Measurements from ENCODE around the gene FIGN.
A peak's percentile ranks its signal among the peaks of the same experiment; 100 is the strongest.

Gene FIGN, protein sequence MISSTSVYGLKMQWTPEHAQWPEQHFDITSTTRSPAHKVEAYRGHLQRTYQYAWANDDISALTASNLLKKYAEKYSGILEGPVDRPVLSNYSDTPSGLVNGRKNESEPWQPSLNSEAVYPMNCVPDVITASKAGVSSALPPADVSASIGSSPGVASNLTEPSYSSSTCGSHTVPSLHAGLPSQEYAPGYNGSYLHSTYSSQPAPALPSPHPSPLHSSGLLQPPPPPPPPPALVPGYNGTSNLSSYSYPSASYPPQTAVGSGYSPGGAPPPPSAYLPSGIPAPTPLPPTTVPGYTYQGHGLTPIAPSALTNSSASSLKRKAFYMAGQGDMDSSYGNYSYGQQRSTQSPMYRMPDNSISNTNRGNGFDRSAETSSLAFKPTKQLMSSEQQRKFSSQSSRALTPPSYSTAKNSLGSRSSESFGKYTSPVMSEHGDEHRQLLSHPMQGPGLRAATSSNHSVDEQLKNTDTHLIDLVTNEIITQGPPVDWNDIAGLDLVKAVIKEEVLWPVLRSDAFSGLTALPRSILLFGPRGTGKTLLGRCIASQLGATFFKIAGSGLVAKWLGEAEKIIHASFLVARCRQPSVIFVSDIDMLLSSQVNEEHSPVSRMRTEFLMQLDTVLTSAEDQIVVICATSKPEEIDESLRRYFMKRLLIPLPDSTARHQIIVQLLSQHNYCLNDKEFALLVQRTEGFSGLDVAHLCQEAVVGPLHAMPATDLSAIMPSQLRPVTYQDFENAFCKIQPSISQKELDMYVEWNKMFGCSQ

DNA sequence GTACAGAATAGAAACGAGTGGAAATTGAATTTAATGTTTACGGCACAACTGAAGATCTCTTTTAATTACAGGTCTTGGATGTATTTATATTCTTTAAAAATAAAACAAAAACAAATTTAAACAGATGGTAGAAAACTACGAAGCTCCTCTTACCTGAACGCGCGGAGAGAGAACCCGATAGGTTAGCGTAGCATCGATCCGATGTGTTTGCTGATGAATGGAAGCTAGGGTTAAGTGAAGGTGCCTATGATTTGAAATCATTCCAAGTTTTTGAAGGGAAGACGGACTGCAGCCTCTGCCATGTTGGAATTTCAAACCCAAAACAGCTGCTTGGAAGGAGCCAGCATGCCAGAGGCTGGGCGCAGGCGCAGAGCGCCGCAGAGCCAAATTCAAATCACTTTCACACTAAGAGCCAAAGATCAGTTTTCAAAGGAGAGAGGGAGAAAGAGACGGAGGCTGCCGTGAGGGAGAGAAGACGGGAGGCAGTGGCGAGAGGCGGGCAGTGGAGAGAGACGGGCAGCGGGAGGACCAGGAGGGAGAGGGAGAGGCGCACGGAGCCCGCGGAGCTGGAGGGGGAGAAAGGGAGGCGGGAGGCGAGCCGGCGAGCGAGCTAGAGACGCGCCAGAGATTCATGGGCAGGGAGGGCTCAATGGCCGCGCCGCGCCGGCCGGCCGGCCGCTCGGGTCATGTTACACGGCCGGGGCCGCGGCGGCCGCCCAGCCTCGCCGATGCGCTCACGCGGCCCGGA is at the start of gene FIGN:
Gene FIGN, minus strand, starts transcription at position 324 of the 748 bp plus-strand sequence. CDS start 1,081 bp downstream, outside the sequence.
- no peaks in the 10 kb centered on the region for H3K36me3 ChIP-seq (ENCODE audit: insufficient read depth, insufficient read length, low read length)
- TF ChIP-seq SUZ12 (IDR thresholded peaks at IDR 0.05; ENCODE audit: extremely low read depth, insufficient read depth, insufficient read length) (no peak), ZNF274 (IDR thresholded peaks at IDR 0.05; ENCODE audit: low read depth, low read length) (no peak), YY1 (IDR thresholded peaks at IDR 0.05; ENCODE audit: insufficient read depth, insufficient read length) (peak; percentile 35)
- H3K4me3 ChIP-seq (ENCODE audit: insufficient read length, low read depth) = peak within 1 kb of the TSS; percentile 48
- H3K27me3 ChIP-seq (ENCODE audit: insufficient read depth, insufficient read length) = no peaks in the 10 kb centered on the region
- DNase-seq (ENCODE audit: low read depth, low spot score) = peak; percentile 69
- no peaks in the 10 kb centered on the region for H3K4me1 ChIP-seq (ENCODE audit: insufficient read depth, insufficient read length)
- peak within 1 kb of the TSS; percentile 95 for H3K9ac ChIP-seq (ENCODE audit: insufficient read length, low read depth)
- H3K9me3 ChIP-seq (ENCODE audit: insufficient read depth, low read length) = no peaks in the 10 kb centered on the region

DNA sequence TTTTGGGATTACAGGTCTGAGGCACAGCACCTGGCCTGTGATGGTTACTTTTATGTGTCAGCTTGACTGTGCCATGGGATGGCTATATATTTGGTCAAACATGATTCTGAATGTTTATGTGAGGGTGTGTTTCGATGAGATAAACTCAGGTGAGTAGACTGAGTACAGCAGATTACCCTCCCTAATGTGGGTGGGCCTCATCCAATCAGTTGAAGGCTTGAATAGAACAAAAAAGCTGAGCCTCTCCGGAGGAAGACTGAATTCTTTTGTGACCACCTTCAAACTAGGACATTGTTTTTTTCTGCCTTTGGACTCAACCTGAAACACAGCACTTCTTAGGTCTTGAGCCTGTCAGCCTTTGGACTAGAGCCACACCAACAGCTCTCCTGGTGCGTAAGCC is 49.4 kb upstream of the FIGN start:
- Histone ChIP-seq H3K9me3 (ENCODE audit: insufficient read depth, low read length) (no peaks in the 10 kb centered on the region), H3K27me3 (ENCODE audit: insufficient read depth, insufficient read length) (no peaks in the 10 kb centered on the region), H3K4me3 (ENCODE audit: insufficient read length, low read depth) (no peak overlapping the region), H3K36me3 (ENCODE audit: insufficient read depth, insufficient read length, low read length) (no peaks in the 10 kb centered on the region), H3K4me1 (ENCODE audit: insufficient read depth, insufficient read length) (no peaks in the 10 kb centered on the region), H3K9ac (ENCODE audit: insufficient read length, low read depth) (no peak overlapping the region)
- DNase-seq (ENCODE audit: low read depth, low spot score) = no peak
- TF ChIP-seq YY1 (IDR thresholded peaks at IDR 0.05; ENCODE audit: insufficient read depth, insufficient read length) (no peak), ZNF274 (IDR thresholded peaks at IDR 0.05; ENCODE audit: low read depth, low read length) (no peak), SUZ12 (IDR thresholded peaks at IDR 0.05; ENCODE audit: extremely low read depth, insufficient read depth, insufficient read length) (no peak)

DNA sequence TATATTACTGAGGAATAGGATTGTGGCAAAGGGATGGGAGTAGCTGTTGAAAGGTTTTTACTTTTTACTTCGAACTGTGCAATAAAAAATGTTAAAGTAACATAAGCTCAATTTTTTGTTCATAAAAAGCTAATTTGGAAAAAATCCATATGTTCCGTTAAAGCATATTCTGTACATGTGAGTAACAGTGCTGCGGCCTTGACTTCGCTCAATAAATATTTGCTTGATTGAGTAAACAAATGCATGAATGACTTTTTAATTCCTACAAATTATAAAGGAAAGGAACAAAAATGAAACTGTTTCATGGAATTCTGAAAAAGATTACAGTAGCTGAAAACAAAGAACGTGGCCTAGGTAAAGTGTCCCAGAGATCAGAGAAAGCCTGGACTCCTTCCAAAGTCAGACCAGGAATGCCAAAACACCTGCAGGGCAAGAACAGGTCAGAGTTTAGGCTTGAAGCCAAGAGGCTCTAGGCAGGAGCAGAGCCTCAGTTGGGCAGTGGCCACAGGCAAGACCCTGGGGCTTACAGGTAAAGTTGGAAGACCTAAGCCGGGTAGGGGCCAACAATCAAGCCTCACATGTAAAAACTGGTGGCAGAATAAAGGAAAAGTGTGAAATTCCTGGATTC is 44.3 kb upstream of the FIGN start:
- no peak for DNase-seq (ENCODE audit: low read depth, low spot score)
- H3K4me3 ChIP-seq (ENCODE audit: insufficient read length, low read depth) = no peak overlapping the region
- H3K27me3 ChIP-seq (ENCODE audit: insufficient read depth, insufficient read length) = no peaks in the 10 kb centered on the region
- no peak overlapping the region for H3K9ac ChIP-seq (ENCODE audit: insufficient read length, low read depth)
- TF ChIP-seq YY1 (IDR thresholded peaks at IDR 0.05; ENCODE audit: insufficient read depth, insufficient read length) (no peak), SUZ12 (IDR thresholded peaks at IDR 0.05; ENCODE audit: extremely low read depth, insufficient read depth, insufficient read length) (no peak), ZNF274 (IDR thresholded peaks at IDR 0.05; ENCODE audit: low read depth, low read length) (no peak)
- no peaks in the 10 kb centered on the region for H3K4me1 ChIP-seq (ENCODE audit: insufficient read depth, insufficient read length)
- H3K36me3 ChIP-seq (ENCODE audit: insufficient read depth, insufficient read length, low read length) = no peaks in the 10 kb centered on the region
- no peaks in the 10 kb centered on the region for H3K9me3 ChIP-seq (ENCODE audit: insufficient read depth, low read length)

DNA sequence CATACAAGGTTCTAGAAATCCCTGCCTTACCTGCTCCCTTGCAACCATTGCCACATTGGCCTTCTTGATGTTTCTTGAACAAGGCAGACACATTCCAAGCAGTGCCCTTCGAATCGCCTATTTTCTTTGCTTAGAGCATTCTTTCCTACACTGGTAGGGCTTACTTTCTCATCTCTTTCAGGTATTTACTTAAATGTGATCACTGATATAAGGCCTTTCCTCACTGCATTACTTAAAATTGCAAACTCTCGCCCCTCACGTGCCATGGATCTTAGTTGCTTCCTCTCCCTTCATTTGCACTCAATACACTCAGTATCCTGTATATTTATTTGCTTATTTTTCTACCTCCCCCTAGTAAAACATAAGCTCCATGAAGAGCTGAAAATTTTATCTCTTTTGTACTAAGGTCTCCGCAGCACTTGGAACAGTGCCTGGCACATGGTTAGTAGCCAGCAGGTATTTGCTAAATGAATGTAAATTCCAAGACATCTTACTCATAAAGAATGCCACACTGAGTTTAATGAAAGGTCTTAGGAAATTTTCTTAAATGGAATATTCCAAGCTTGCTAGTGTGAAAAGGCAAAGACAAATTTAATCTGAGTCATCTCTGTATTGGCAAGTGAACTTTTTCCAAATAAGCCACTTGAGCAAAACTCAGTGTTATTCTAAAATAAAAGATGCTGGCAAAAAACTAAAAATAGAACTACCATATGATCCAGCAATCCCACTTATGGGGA is 42.4 kb upstream of the FIGN start:
- no peak for TF ChIP-seq YY1 (IDR thresholded peaks at IDR 0.05; ENCODE audit: insufficient read depth, insufficient read length)
- TF ChIP-seq SUZ12 (IDR thresholded peaks at IDR 0.05; ENCODE audit: extremely low read depth, insufficient read depth, insufficient read length) = no peak
- TF ChIP-seq ZNF274 (IDR thresholded peaks at IDR 0.05; ENCODE audit: low read depth, low read length) = no peak
- no peaks in the 10 kb centered on the region for H3K9me3 ChIP-seq (ENCODE audit: insufficient read depth, low read length)
- H3K4me1 ChIP-seq (ENCODE audit: insufficient read depth, insufficient read length) = no peaks in the 10 kb centered on the region
- H3K9ac ChIP-seq (ENCODE audit: insufficient read length, low read depth) = no peak overlapping the region
- H3K27me3 ChIP-seq (ENCODE audit: insufficient read depth, insufficient read length) = no peaks in the 10 kb centered on the region
- H3K4me3 ChIP-seq (ENCODE audit: insufficient read length, low read depth) = no peak overlapping the region
- H3K36me3 ChIP-seq (ENCODE audit: insufficient read depth, insufficient read length, low read length) = no peaks in the 10 kb centered on the region
- no peak for DNase-seq (ENCODE audit: low read depth, low spot score)

DNA sequence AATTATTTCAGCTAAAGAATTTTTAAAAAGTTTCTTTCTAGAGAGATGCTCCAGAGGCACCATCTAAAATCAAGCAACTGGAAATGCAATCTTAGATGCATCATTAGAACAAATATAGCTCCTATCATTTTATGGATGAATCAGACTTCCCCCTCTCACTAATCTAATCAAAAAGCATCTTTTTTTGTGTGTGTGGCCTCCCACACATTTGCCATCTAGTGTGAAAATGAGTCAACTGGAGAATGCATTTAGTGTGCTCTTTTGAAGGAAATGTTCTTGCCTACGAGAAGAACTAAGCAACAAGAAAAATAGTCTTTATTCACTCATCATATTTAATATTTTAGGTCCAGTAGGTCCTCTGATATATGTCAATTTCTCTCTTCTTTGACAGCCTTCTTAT is 39.5 kb upstream of the FIGN start:
- DNase-seq (ENCODE audit: low read depth, low spot score) = no peak
- no peak overlapping the region for H3K9ac ChIP-seq (ENCODE audit: insufficient read length, low read depth)
- no peaks in the 10 kb centered on the region for H3K27me3 ChIP-seq (ENCODE audit: insufficient read depth, insufficient read length)
- H3K36me3 ChIP-seq (ENCODE audit: insufficient read depth, insufficient read length, low read length) = no peaks in the 10 kb centered on the region
- TF ChIP-seq ZNF274 (IDR thresholded peaks at IDR 0.05; ENCODE audit: low read depth, low read length) (no peak), SUZ12 (IDR thresholded peaks at IDR 0.05; ENCODE audit: extremely low read depth, insufficient read depth, insufficient read length) (no peak), YY1 (IDR thresholded peaks at IDR 0.05; ENCODE audit: insufficient read depth, insufficient read length) (no peak)
- H3K4me1 ChIP-seq (ENCODE audit: insufficient read depth, insufficient read length) = no peaks in the 10 kb centered on the region
- H3K9me3 ChIP-seq (ENCODE audit: insufficient read depth, low read length) = no peaks in the 10 kb centered on the region
- H3K4me3 ChIP-seq (ENCODE audit: insufficient read length, low read depth) = no peak overlapping the region

DNA sequence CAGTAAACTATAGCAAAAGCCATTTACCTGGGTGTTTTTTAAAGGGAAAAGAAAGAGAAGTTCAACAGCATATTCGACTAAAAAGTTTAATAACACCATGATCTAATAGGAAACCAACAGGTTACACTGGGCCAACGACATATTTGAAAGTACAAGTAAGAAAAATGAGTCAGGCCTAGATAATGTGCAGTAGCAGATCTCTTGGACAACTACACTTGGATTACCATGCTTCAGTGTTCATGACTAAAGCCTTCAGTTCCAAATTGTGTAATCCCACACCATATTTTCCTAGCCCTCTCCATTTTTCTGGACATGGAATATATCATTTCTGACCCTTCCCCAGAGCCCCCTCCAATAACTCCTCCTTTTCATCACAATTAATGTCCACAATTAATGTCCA is 39.1 kb upstream of the FIGN start:
- H3K4me1 ChIP-seq (ENCODE audit: insufficient read depth, insufficient read length) = no peaks in the 10 kb centered on the region
- H3K36me3 ChIP-seq (ENCODE audit: insufficient read depth, insufficient read length, low read length) = no peaks in the 10 kb centered on the region
- no peaks in the 10 kb centered on the region for H3K27me3 ChIP-seq (ENCODE audit: insufficient read depth, insufficient read length)
- DNase-seq (ENCODE audit: low read depth, low spot score) = no peak
- H3K4me3 ChIP-seq (ENCODE audit: insufficient read length, low read depth) = no peak overlapping the region
- H3K9ac ChIP-seq (ENCODE audit: insufficient read length, low read depth) = no peak overlapping the region
- H3K9me3 ChIP-seq (ENCODE audit: insufficient read depth, low read length) = no peaks in the 10 kb centered on the region
- TF ChIP-seq SUZ12 (IDR thresholded peaks at IDR 0.05; ENCODE audit: extremely low read depth, insufficient read depth, insufficient read length) (no peak), ZNF274 (IDR thresholded peaks at IDR 0.05; ENCODE audit: low read depth, low read length) (no peak), YY1 (IDR thresholded peaks at IDR 0.05; ENCODE audit: insufficient read depth, insufficient read length) (no peak)

Measured in NT2/D1 (cell line).